GM10266 (cell line): ENCODE measurements around the gene RBKS.

Experiments used
- DNase-seq: peaks from one replicate; pipeline ENCODE4 v3.0.0; 2012; ENCODE audit errors: extremely low spot score
- TF ChIP-seq, protein P1 (sequence below): IDR thresholded peaks from 2 replicates; pipeline ENCODE4 v1.5.1; 2012; ENCODE audit warnings: mild to moderate bottlenecking, low read depth; ENCODE audit not compliant: control insufficient read depth, insufficient read depth; ENCODE audit errors: missing control alignments

RBKS gene

DNA sequence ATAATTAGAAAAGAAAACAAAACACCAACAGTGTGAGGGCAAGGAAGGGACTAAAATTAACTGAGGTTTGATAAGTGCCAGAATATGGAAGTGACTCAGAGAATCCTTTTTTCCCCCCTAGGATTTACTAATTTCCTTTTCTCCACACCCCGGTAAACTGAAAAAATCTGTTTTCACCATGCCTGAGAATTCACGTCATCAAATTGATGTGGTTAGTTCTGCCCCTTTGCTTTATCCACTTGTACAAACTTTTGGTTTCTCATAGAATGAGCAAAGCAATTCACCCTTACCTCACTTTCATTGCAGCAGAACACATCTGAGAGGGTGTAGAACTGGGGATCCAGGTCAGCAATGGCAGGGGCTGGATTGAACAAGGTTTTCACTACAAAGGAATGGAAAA, 57.8 kb downstream of the RBKS start:
- no peak for DNase-seq
- TF ChIP-seq, protein P1, sequence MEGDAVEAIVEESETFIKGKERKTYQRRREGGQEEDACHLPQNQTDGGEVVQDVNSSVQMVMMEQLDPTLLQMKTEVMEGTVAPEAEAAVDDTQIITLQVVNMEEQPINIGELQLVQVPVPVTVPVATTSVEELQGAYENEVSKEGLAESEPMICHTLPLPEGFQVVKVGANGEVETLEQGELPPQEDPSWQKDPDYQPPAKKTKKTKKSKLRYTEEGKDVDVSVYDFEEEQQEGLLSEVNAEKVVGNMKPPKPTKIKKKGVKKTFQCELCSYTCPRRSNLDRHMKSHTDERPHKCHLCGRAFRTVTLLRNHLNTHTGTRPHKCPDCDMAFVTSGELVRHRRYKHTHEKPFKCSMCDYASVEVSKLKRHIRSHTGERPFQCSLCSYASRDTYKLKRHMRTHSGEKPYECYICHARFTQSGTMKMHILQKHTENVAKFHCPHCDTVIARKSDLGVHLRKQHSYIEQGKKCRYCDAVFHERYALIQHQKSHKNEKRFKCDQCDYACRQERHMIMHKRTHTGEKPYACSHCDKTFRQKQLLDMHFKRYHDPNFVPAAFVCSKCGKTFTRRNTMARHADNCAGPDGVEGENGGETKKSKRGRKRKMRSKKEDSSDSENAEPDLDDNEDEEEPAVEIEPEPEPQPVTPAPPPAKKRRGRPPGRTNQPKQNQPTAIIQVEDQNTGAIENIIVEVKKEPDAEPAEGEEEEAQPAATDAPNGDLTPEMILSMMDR, result no peak

DNA sequence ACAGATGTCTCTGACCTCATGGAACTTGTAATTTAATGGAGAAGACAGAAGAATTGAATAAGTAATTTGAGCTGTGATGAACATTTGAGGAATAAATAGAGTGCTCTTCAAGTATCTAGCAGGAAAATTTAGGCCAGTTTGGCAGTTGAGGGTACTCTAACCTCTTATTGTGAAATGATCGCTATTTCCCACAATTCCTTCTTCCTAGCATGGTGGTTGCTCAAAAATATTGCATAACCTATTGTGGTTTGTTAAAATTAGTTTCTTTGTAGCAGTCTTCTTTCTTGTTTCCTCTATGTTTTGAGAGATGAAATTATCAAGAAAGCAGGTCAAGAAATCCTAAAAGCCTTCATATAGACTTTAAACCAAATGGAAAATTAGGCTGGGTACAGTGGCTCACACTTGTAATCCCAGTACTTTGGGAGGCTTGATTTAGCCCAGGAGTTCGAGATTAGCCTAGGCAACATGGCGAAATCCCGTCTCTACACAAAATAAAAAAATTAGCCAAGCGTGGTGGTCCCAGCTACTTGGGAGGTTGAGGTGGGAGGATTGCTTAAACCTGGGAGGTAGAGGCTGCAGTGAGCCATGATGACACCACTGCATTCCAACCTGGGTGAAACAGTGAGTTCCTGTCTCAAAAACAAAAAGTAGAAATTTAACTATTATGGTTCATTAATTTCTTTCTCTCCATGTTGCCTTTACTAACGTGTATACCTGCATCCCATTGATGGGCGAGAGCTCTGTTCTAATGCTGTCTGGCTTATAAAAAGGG, 58.7 kb downstream of the RBKS start:
- TF ChIP-seq, protein P1, result no peak
- DNase-seq, result no peak

DNA sequence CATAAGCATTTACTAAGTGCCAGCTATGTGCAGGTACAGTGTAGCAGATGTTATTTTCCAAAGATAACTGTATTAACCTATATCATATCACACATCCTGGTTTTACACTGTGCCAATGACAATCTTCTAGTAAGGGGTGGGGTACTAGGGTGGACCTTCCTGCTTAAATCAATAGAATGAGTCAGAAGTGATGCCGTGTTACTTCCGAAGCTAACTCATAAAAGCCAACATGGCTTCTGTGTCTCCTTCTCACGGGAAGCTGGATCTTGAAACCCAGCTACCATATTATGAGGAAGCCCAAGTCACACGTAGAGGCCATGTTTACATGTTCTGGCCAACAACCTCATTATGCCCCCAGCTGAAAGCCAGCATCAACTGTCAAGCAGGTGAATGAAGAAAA, 59.5 kb downstream of the RBKS start:
- no peak for DNase-seq
- TF ChIP-seq, protein P1, result no peak

DNA sequence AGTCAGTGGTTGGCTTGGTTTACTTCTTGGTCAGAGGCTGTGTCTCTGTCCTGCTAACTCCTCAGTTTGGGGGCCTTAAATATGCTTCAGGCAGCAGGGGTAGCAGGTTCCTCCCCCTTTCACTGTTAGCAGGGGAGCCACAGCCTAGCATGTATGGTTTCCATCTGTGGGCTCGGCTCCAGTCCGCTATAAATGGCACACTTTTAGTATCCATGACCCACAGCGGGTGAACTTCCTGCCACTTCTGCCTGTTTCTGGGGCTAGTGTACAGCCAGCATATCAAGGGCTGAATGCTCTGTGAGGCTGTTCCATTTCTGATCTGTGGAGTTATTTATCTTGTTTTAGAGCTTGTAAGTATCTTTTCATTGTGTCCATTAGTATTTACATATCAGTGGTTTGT, 60.4 kb downstream of the RBKS start:
- TF ChIP-seq, protein P1, result no peak
- DNase-seq, result no peak

DNA sequence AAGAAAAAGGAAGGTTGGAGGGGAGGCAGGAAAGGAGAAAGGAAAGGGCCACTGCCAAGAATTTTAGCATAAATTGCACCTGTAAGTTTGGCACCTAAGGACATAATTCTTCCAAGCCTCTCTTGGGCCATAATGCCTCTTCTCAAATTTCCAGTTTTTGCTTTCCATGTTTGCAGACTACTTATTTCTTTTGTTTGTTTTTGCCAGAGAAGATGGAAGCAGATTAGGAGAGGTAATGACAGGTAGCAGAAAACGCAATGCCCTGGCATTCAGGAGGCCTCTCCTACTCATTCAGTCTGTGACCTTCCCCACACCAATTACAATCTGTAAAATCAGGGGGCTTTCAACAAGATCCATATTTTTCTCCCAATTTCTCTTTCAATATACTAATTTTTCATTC, 61.9 kb downstream of the RBKS start:
- DNase-seq, result no peak

DNA sequence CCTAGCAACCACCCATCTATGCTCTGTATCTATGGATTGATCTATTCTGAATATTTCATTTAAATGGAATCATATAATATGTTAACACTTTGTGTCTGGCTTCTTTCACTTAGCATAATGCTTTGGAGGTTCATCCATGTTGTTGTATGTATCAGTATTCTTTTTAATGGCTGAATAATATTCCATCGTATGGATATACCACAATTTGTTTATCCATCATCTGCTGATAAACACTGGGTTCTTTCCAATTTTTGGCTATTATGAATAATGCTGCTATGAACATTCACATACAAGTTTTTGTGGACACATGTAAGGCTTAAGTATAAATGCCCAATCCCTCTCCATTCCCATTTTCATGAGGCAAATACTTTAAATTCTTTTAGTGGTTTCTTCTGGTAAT, 65.8 kb downstream of the RBKS start:
- no peak for DNase-seq
- TF ChIP-seq, protein P1, result no peak

More for the DNA sequence above, 61.9 kb downstream of the RBKS start:
- TF ChIP-seq, protein P1, result no peak

DNA sequence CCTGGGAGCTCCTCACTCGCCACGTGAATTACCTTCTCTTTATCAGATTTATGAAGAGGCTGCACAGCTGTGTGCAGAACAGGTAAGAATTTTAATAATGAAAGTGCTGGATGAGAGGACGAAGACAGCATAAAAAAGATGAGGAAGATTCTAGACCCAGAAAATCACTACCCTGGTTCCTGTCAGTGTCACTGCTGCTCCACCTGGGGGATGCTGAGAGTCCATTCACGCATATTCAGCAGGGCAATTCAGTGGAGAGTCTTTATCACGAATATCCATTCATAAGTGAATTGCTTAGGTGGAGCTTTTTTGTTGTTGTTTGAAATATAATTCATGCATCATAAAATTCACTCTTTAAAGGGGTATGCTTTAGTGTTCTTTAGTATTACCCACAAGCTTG, 66.6 kb downstream of the RBKS start:
- TF ChIP-seq, protein P1, result no peak
- no peak for DNase-seq
